DOHH2 (cell line): Measurements from ENCODE around the gene TEN1.

Source experiments
- H3F3A ChIP-seq: fragments of 200-600 bp; sonication (generic), shearing (Covaris generic); 2 replicates; pipeline ENCODE4 v1.6.0; 2016; ENCODE audit warnings: antibody characterized with exemption, mild to moderate bottlenecking; ENCODE audit not compliant: control insufficient read depth, insufficient read depth
- H3K27ac ChIP-seq: fragments of 200-600 bp; sonication (generic); 2 replicates; pipeline ENCODE4 v1.5.1; 2014; ENCODE audit warnings: low read depth, mild to moderate bottlenecking, low read length, moderate library complexity
- H3K27me3 ChIP-seq: fragments of 200-600 bp; sonication (generic); 2 replicates; pipeline ENCODE4 v1.6.1; 2014; ENCODE audit warnings: mild to moderate bottlenecking, low read length, mixed read lengths; ENCODE audit not compliant: control insufficient read depth
- H3K36me3 ChIP-seq: fragments of 200-600 bp; sonication (generic); 2 replicates; pipeline ENCODE4 v1.6.1; 2014; ENCODE audit warnings: mild to moderate bottlenecking, low read length, moderate library complexity, mixed read lengths; ENCODE audit not compliant: control insufficient read depth
- H3K4me1 ChIP-seq: fragments of 200-600 bp; sonication (generic); 2 replicates; pipeline ENCODE4 v1.6.1; 2014; ENCODE audit warnings: mild to moderate bottlenecking, low read length, mixed read lengths; ENCODE audit not compliant: control insufficient read depth
- H3K4me2 ChIP-seq: fragments of 200-600 bp; sonication (generic); 2 replicates; pipeline ENCODE4 v1.6.0; 2014; ENCODE audit warnings: mild to moderate bottlenecking, low read length, moderate library complexity
- H3K4me3 ChIP-seq: fragments of 200-600 bp; sonication (generic); 2 replicates; pipeline ENCODE4 v1.5.1; 2014; ENCODE audit warnings: mild to moderate bottlenecking, low read length, mixed read lengths
- H3K79me2 ChIP-seq: fragments of 200-600 bp; sonication (generic); 2 replicates; pipeline ENCODE4 v1.6.1; 2014; ENCODE audit warnings: mild to moderate bottlenecking, low read length, mixed read lengths; ENCODE audit not compliant: control insufficient read depth
- H3K9me2 ChIP-seq: fragments of 200-600 bp; sonication (generic); replicated peaks from 2 replicates; pipeline ENCODE4 v1.6.1; 2014; ENCODE audit warnings: mild to moderate bottlenecking, low read length, mixed read lengths; ENCODE audit not compliant: control insufficient read depth
- H3K9me3 ChIP-seq: fragments of 200-600 bp; sonication (generic); 2 replicates; pipeline ENCODE4 v1.6.1; 2014; ENCODE audit warnings: antibody characterized with exemption, low read length, mixed read lengths; ENCODE audit not compliant: control insufficient read depth, insufficient read depth
- H4K20me1 ChIP-seq: fragments of 200-600 bp; sonication (generic); 2 replicates; pipeline ENCODE4 v1.6.0; 2014; ENCODE audit warnings: low read depth, mild to moderate bottlenecking, antibody characterized with exemption, low read length, moderate library complexity; ENCODE audit not compliant: control insufficient read depth, insufficient read depth
- EZH2phosphoT487 ChIP-seq: fragments of 200-600 bp; sonication (generic); IDR thresholded peaks from 2 replicates; pipeline ENCODE4 v1.6.1; 2017; ENCODE audit warnings: borderline replicate concordance, mild to moderate bottlenecking, antibody characterized with exemption, low read length, moderate library complexity, mixed read lengths
- TF ChIP-seq, protein P1 (sequence below): fragments of 200-600 bp; sonication (generic); IDR thresholded peaks from one replicate; pipeline ENCODE4 v1.5.1; 2014; ENCODE audit warnings: antibody characterized with exemption, mild to moderate bottlenecking, low read depth, low read length; ENCODE audit not compliant: poor library complexity, severe bottlenecking

TEN1 gene

GRCh38 chr17:76014925-76015261 is 35.9 kb downstream of the TEN1 start:
- no peaks in the 10 kb centered on the region for H3K9me3 ChIP-seq
- H3K4me2 ChIP-seq = no peak overlapping the region
- H3F3A ChIP-seq = no peaks in the 10 kb centered on the region
- TF ChIP-seq, protein P1, sequence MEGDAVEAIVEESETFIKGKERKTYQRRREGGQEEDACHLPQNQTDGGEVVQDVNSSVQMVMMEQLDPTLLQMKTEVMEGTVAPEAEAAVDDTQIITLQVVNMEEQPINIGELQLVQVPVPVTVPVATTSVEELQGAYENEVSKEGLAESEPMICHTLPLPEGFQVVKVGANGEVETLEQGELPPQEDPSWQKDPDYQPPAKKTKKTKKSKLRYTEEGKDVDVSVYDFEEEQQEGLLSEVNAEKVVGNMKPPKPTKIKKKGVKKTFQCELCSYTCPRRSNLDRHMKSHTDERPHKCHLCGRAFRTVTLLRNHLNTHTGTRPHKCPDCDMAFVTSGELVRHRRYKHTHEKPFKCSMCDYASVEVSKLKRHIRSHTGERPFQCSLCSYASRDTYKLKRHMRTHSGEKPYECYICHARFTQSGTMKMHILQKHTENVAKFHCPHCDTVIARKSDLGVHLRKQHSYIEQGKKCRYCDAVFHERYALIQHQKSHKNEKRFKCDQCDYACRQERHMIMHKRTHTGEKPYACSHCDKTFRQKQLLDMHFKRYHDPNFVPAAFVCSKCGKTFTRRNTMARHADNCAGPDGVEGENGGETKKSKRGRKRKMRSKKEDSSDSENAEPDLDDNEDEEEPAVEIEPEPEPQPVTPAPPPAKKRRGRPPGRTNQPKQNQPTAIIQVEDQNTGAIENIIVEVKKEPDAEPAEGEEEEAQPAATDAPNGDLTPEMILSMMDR = no peak
- TF ChIP-seq EZH2phosphoT487 = no peak
- H3K36me3 ChIP-seq = no peaks in the 10 kb centered on the region
- no peak overlapping the region for H3K27ac ChIP-seq
- H3K4me1 ChIP-seq = peaks cover 7% of the 10 kb centered on the region; the same call in 1 of the 2 replicates
- H4K20me1 ChIP-seq = no peaks in the 10 kb centered on the region
- H3K79me2 ChIP-seq = no peaks in the 10 kb centered on the region
- H3K27me3 ChIP-seq = no peaks in the 10 kb centered on the region
- no peaks in the 10 kb centered on the region for H3K9me2 ChIP-seq
- H3K4me3 ChIP-seq = no peak overlapping the region

DNA sequence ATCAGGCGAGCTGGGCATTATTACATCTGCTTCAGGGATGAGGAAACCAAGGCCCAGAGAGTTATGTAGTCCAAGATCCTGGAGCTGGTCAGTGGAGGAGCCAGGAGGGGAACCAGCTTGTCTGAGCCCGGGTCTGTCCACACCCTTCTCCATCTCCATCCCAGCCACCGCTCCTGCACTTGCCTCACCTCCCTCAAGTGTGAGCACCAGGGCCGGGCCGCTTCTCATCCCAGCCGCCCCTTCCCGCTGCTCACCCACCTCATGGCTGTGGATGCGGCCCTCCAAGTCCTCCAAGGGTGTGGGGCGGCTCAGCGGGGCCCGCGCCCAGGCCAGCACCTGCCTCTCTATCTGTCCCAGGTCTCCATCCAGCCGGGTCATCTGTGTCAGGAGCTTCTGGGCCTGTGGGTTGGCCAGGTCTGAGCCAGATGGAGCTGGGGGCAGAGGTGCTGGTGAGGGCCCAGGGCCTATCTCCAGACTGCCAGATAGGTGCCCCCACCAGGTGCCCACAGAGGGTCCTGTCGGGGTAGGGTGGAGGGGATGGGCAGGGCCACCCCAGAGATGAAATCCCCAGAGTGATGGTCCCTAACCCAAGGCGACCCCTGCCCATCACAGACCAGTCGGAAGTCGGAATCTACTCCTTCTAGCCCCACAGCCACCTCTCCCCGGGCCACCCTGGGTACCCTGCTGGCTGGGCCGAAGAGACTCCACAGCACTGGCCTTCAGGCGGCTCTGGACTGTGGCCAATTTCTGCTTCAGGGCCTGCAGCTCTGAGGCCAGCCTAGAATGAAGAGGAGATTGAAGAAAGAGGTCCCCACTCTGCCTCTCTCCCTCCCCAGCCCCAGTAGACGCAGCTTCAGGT is 38.7 kb downstream of the TEN1 start:
- H3F3A ChIP-seq = peaks cover 5% of the 10 kb centered on the region; the same call in 1 of the 2 replicates
- H3K36me3 ChIP-seq = no peaks in the 10 kb centered on the region
- no peak overlapping the region for H3K4me2 ChIP-seq
- H3K9me2 ChIP-seq = no peaks in the 10 kb centered on the region
- H3K79me2 ChIP-seq = no peaks in the 10 kb centered on the region
- H3K27me3 ChIP-seq = no peaks in the 10 kb centered on the region
- no peak overlapping the region for H3K27ac ChIP-seq
- H3K4me1 ChIP-seq = peaks cover 7% of the 10 kb centered on the region; the same call in 1 of the 2 replicates
- no peak overlapping the region for H3K4me3 ChIP-seq
- TF ChIP-seq EZH2phosphoT487 = no peak
- TF ChIP-seq, protein P1 = no peak
- no peaks in the 10 kb centered on the region for H3K9me3 ChIP-seq
- H4K20me1 ChIP-seq = no peaks in the 10 kb centered on the region

- H3F3A ChIP-seq = peaks cover 5% of the 10 kb centered on the region; the same call in 1 of the 2 replicates
- no peaks in the 10 kb centered on the region for H3K27me3 ChIP-seq
- no peaks in the 10 kb centered on the region for H3K9me2 ChIP-seq
- H3K27ac ChIP-seq = no peak overlapping the region
- no peaks in the 10 kb centered on the region for H3K9me3 ChIP-seq
- H3K79me2 ChIP-seq = no peaks in the 10 kb centered on the region
- no peak overlapping the region for H3K4me2 ChIP-seq
- H3K36me3 ChIP-seq = no peaks in the 10 kb centered on the region
- TF ChIP-seq, protein P1 = no peak
- TF ChIP-seq EZH2phosphoT487 = no peak
- no peaks in the 10 kb centered on the region for H4K20me1 ChIP-seq
- no peak overlapping the region for H3K4me3 ChIP-seq
- H3K4me1 ChIP-seq = peaks cover 7% of the 10 kb centered on the region; the same call in 1 of the 2 replicates
Measured at GRCh38 chr17:76018340-76018680, 39.3 kb downstream of the TEN1 start.
